Right lobe of liver (tissue), 6 donors: ENCODE results near the gene MTHFD1. TPM values are rescaled to one million over a fixed set of nuclear protein-coding genes. Genes with fewer than 3 reads are reported as not detected.
A peak's percentile ranks its signal among the peaks of the same experiment; 100 is the strongest.
"Not testable (repeated sequence)": the region's sequence is repeated elsewhere in the genome, so short reads cannot be mapped to it uniquely, and the experiment has no call there.

Source experiments
- ATAC-seq, 4 donors: fragments of 200-7000 bp; cut with Tn5 transposase; one replicate each; pipeline ENCODE4 v1.9.1; 2020; ENCODE audit warnings: mild to moderate bottlenecking in 4 of 4, moderate library complexity in 4 of 4
- DNase-seq, 3 donors: peaks; one replicate each; pipeline ENCODE4 v3.0.0-alpha.2; 2020
- H3K27ac ChIP-seq, 3 donors: fragments of 200-600 bp; one replicate each; pipeline ENCODE4 v1.8.0; 2022
- H3K27me3 ChIP-seq, 2 donors: fragments of 200-600 bp; one replicate each; pipeline ENCODE4 v1.8.0; 2022
- H3K36me3 ChIP-seq, 4 donors: fragments of 200-600 bp; sonication (generic) in 1 of 4; one replicate each; pipeline versions ENCODE4 v1.5.1 to v1.8.0; 2017 to 2022; ENCODE audit warnings: control low read depth in 1 of 4
- H3K4me1 ChIP-seq, 4 donors: fragments of 200-600 bp; sonication (generic) in 1 of 4; one replicate each; pipeline versions ENCODE4 v1.5.1 to v1.8.0; 2017 to 2022; ENCODE audit warnings: control low read depth in 1 of 4
- H3K4me3 ChIP-seq, 3 donors: fragments of 200-600 bp; one replicate each; pipeline ENCODE4 v1.8.0; 2022
- H3K9me3 ChIP-seq, 4 donors: fragments of 200-600 bp; sonication (generic) in 1 of 4; one replicate each; pipeline versions ENCODE4 v1.5.1 to v1.8.0; 2017 to 2022; ENCODE audit warnings: control low read depth in 1 of 4
- POLR2A ChIP-seq: fragments of 450-650 bp; IDR thresholded peaks from one replicate; pipeline ENCODE4 v1.6.1; 2017; ENCODE audit warnings: antibody characterized with exemption, mild to moderate bottlenecking
- WGBS: methylation state at CpG from one replicate; pipeline ENCODE4 v1.1.6; 2018; ENCODE audit warnings: low coverage, low lambda C conversion rate; ENCODE audit not compliant: insufficient coverage; ENCODE audit errors: missing lambda C conversion rate; 5-methylcytosine and 5-hydroxymethylcytosine counted together
- intact Hi-C, 2 donors: fragments of 100-400 bp; cut with DNase I; formaldehyde crosslinking; loops; one replicate each; pipeline versions ENCODE4 v1.11.2 to v1.14.1; 2022
- total RNA-seq, 6 experiments: library from RNA; depleted of rRNA in 2 of 6; stranded (reverse); fragments of >200 nt in 2 of 6; fragmentation: NEBNext Ultra II Directional in 3 of 6; extraction: Animal tissue kit (Norgen Biotek cat#: 25700) in 3 of 6; gene quantifications; one replicate each; pipeline versions ENCODE4 v1.1.0 to v1.2.4, GENCODE V29; 2016 to 2023
- TF ChIP-seq, protein P1 (sequence below), 4 donors: fragments of 200-600 bp in 3 of 4; fragments of 450-650 bp in 1 of 4; IDR thresholded peaks; one replicate each; pipeline versions ENCODE4 v1.5.1 to v1.8.0; 2016 to 2022; ENCODE audit warnings: antibody characterized with exemption in 4 of 4, mild to moderate bottlenecking in 2 of 4
- donor health status: DM: no; HTN: yes; CAD: no.
- donor health status: DM: no; HTN: no; CAD: no.
- donor health status: DM: no; HTN: no; CAD: no.
- donor health status: DM: no; HTN: yes; CAD: no.
- donor health status: DM: no; HTN: yes; CAD: no.

MTHFD1 gene
- total RNA-seq, 6 experiments from 2014 or later: 158 to 265 (median 200) TPM

DNA sequence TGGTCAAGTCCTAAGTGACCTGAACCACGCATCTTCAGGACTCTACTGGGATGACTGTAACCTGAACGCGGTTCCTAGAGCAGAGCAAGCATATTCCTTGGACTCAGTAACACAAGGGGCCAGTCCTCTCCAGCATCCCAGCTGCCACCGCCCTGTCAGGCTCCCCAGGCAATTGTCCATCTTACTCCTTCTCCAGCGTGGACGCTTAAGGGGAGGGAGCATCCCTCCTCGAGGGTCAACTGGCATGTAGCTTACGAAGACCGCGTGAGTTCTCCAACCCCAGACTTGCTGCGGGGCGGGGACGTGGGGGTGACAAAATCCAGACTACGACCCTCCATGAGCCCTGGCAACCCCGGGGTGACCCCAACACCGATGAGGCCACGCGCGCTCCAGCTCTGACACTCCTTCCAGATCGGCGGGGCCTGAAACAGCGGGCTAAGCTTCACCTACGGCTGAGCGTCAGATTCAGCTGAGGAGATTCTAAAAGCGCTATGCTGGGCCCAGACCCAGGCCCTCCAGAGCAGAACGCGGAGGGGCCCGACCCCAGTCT is 846 bp upstream of the MTHFD1 start:
- TF ChIP-seq POLR2A: peak; percentile 6
- TF ChIP-seq, protein P1, sequence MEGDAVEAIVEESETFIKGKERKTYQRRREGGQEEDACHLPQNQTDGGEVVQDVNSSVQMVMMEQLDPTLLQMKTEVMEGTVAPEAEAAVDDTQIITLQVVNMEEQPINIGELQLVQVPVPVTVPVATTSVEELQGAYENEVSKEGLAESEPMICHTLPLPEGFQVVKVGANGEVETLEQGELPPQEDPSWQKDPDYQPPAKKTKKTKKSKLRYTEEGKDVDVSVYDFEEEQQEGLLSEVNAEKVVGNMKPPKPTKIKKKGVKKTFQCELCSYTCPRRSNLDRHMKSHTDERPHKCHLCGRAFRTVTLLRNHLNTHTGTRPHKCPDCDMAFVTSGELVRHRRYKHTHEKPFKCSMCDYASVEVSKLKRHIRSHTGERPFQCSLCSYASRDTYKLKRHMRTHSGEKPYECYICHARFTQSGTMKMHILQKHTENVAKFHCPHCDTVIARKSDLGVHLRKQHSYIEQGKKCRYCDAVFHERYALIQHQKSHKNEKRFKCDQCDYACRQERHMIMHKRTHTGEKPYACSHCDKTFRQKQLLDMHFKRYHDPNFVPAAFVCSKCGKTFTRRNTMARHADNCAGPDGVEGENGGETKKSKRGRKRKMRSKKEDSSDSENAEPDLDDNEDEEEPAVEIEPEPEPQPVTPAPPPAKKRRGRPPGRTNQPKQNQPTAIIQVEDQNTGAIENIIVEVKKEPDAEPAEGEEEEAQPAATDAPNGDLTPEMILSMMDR (IDR thresholded peaks at IDR 0.05): no peak
- H3K27ac ChIP-seq: peak overlapping the region; percentile 49 to 93 (median 91)
- DNase-seq (peak in 2 of 3 donors; percentile 32 to 69), ATAC-seq (peak in 2 of 4 donors; percentile 1 to 3)
- intact Hi-C loops: no loop called here
- peak overlapping the region; percentile 70 to 89 (median 72) for H3K4me3 ChIP-seq
- H3K4me1 ChIP-seq: peaks cover 0 to 25% (median 3%) of the 10 kb centered on the region in 4 donors
- no peaks in the 10 kb centered on the region for H3K27me3 ChIP-seq
- WGBS: 1% methylated on average over 17 of the region's 28 CpGs
- no peaks in the 10 kb centered on the region for H3K9me3 ChIP-seq
- H3K36me3 ChIP-seq: peaks cover 0 to 12% (median 3%) of the 10 kb centered on the region in 4 donors

- Histone ChIP-seq H3K27me3 (no peaks in the 10 kb centered on the region), H3K27ac (peak overlapping the region; percentile 43 to 93 (median 91)), H3K36me3 (peaks cover 0 to 12% (median 3%) of the 10 kb centered on the region in 4 donors), H3K4me3 (peak overlapping the region; percentile 70 to 89 (median 72)), H3K4me1 (peaks cover 0 to 39% (median 3%) of the 10 kb centered on the region in 4 donors), H3K9me3 (no peaks in the 10 kb centered on the region)
- 0% methylated on average over 15 of the region's 18 CpGs for WGBS
- intact Hi-C loops: no loop called here
- TF ChIP-seq, protein P1 (IDR thresholded peaks at IDR 0.05): no peak
- peak; percentile 1 for TF ChIP-seq POLR2A
- peak in 2 of 4 donors; percentile 3 to 8 for ATAC-seq
- DNase-seq: peak in 1 of 3 donors; percentile 38
These were observed 556 bp downstream of the MTHFD1 start for GRCh38 chr14:64388533-64389285.

DNA sequence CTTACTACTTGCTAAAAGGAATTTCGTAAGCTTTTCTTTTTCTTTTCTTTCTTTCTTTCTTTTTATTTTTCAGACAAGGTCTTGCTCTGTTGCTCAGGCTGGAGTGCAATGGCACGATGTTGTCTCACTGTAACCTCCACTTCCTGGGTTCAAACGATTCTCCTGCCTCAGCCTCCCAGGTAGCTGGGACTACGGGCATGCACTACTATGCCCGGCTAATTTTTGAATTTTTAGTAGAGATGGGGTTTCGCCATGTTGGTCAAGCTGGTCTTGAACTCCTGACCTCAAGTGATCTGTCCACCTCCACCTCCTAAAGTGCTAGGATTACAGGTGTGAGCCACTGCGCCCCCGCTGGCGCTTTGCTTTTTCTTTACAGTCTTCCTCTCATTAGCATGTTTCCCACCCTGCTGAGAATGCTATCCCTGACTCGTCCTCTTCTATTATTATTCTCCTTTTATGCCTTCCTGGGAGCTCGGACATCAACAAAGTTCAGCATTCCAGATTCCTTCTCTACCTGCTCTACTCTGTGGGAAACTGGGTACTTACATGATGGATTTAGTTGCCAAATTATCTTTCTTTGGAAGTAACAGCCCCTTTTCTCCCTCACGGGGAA is 3.1 kb downstream of the MTHFD1 start:
- intact Hi-C loops: no loop called here
- DNase-seq (no peak), ATAC-seq (no peak)
- Histone ChIP-seq H3K4me1 (peaks cover 0 to 58% (median 7%) of the 10 kb centered on the region in 4 donors), H3K36me3 (peaks cover 0 to 12% (median 3%) of the 10 kb centered on the region in 4 donors), H3K4me3 (peak overlapping the region in 1 of 3 donors; percentile 72), H3K27ac (peak overlapping the region in 2 of 3 donors; percentile 91 to 93), H3K27me3 (no peaks in the 10 kb centered on the region), H3K9me3 (no peaks in the 10 kb centered on the region)
- WGBS: 85% methylated on average over 9 of the region's 12 CpGs
- no peak for TF ChIP-seq POLR2A
- TF ChIP-seq, protein P1 (IDR thresholded peaks at IDR 0.05): no peak

DNA sequence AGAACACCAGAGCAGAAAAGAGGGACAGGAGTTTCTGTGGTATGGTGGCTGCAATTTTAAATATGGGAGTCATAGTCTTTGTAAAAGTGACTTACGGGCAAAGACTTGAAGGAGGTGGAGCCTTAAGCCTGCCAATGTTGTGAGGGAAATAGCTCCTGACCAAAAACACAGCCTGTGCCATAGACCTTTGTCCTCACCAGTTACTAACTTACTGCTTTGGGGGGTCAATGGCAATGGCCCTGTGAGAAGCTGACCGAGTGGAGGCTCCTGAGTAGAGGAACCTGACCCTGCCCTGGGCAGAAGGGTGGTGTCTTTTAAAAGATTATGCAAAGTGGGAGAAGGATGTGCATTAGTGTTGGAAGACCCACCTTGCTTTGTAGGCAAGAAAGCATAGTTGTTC is 3.8 kb downstream of the MTHFD1 start:
- peaks cover 0 to 12% (median 3%) of the 10 kb centered on the region in 4 donors for H3K36me3 ChIP-seq
- peak; percentile 31 for TF ChIP-seq POLR2A
- TF ChIP-seq, protein P1 (IDR thresholded peaks at IDR 0.05): no peak
- peak; percentile 35 to 57 (median 52) for ATAC-seq
- WGBS: 28% methylated on average over 2 of the region's 2 CpGs
- intact Hi-C loops: no loop called here
- peak overlapping the region in 2 of 3 donors; percentile 91 to 93 for H3K27ac ChIP-seq
- H3K4me1 ChIP-seq: peaks cover 0 to 55% (median 7%) of the 10 kb centered on the region in 4 donors
- H3K4me3 ChIP-seq: peak overlapping the region in 2 of 3 donors; percentile 33 to 72
- H3K9me3 ChIP-seq: no peaks in the 10 kb centered on the region
- no peaks in the 10 kb centered on the region for H3K27me3 ChIP-seq
- peak in 2 of 3 donors; percentile 76 to 85 for DNase-seq

DNA sequence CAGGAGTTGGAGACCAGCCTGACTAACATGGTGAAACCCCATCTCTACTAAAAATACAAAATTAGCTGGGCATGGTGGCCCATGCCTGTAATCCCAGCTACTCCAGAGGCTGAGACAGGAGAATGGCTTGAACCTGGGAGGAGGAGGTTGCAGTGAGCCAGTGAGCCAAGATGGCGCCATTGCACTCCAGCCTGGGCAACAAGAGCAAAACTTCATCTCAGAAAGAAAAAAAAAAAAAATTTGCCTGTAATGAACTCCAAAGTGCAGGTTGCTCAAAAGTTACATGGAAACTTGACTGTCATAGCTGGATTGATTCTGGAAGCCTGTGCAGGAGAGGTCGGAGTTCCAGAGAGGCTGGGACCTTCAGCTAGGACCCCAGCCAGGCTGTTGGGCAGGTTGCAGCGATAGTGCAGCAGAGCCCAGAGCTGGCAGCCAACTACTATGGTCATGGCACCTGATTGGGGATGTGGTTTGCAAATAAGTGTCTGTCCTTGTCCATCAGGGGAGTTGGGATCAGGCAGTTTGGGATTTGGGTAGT is 5.1 kb downstream of the MTHFD1 start:
- H3K4me1 ChIP-seq: peaks cover 0 to 51% (median 7%) of the 10 kb centered on the region in 4 donors
- 37% methylated on average over 2 of the region's 3 CpGs for WGBS
- ATAC-seq: peak; percentile 10 to 75 (median 56)
- peaks cover 0 to 12% (median 3%) of the 10 kb centered on the region in 4 donors for H3K36me3 ChIP-seq
- intact Hi-C loops, H3K9me3 ChIP-seq, H3K4me3 ChIP-seq, H3K27me3 ChIP-seq: not testable (repeated sequence)
- peak; percentile 33 to 93 (median 91) for DNase-seq
- peak overlapping the region in 2 of 3 donors; percentile 91 to 93 for H3K27ac ChIP-seq
